Measurements from ENCODE around the gene KDELR3. TPM values are rescaled to one million over a fixed set of nuclear protein-coding genes. Genes with fewer than 3 reads are reported as not detected.

The KDELR3 gene
- total RNA-seq, 1 donor from 2014 or later, result not detected

GRCh38 chr22:38455530-38456271 is 12.2 kb upstream of the KDELR3 start:
- H3K9me3 Mint-ChIP-seq (ENCODE audit: unreplicated experiment), result peaks cover 10% of the 10 kb centered on the region
- H3K36me3 Mint-ChIP-seq (ENCODE audit: unreplicated experiment), result no peaks in the 10 kb centered on the region
- H3K4me1 Mint-ChIP-seq (ENCODE audit: low read depth, unreplicated experiment), result no peaks in the 10 kb centered on the region
- no peak overlapping the region for H3K27ac Mint-ChIP-seq (ENCODE audit: unreplicated experiment)
- H3K4me3 Mint-ChIP-seq (ENCODE audit: unreplicated experiment), result peak overlapping the region; percentile 38
- H3K27me3 Mint-ChIP-seq (ENCODE audit: unreplicated experiment), result peaks cover 22% of the 10 kb centered on the region
- TF ChIP-seq CTCF (IDR thresholded peaks at IDR 0.05; ENCODE audit: partially characterized antibody, unreplicated experiment), result no peak
- peak; percentile 79 for DNase-seq

- H3K27me3 Mint-ChIP-seq (ENCODE audit: unreplicated experiment), result peaks cover 22% of the 10 kb centered on the region
- H3K27ac Mint-ChIP-seq (ENCODE audit: unreplicated experiment), result no peak overlapping the region
- peak overlapping the region; percentile 36 for H3K4me3 Mint-ChIP-seq (ENCODE audit: unreplicated experiment)
- TF ChIP-seq CTCF (IDR thresholded peaks at IDR 0.05; ENCODE audit: partially characterized antibody, unreplicated experiment), result no peak
- H3K9me3 Mint-ChIP-seq (ENCODE audit: unreplicated experiment), result peaks cover 10% of the 10 kb centered on the region
- no peaks in the 10 kb centered on the region for H3K36me3 Mint-ChIP-seq (ENCODE audit: unreplicated experiment)
- no peaks in the 10 kb centered on the region for H3K4me1 Mint-ChIP-seq (ENCODE audit: low read depth, unreplicated experiment)
- DNase-seq, result no peak
Observed at GRCh38 chr22:38456272-38456835, 11.5 kb upstream of the KDELR3 start.

GRCh38 chr22:38456841-38457699 is 10.8 kb upstream of the KDELR3 start:
- Mint-ChIP-seq H3K4me1 (ENCODE audit: low read depth, unreplicated experiment) (peaks cover 1% of the 10 kb centered on the region), H3K27ac (ENCODE audit: unreplicated experiment) (no peak overlapping the region), H3K9me3 (ENCODE audit: unreplicated experiment) (peaks cover 11% of the 10 kb centered on the region), H3K4me3 (ENCODE audit: unreplicated experiment) (peak overlapping the region; percentile 36), H3K36me3 (ENCODE audit: unreplicated experiment) (no peaks in the 10 kb centered on the region), H3K27me3 (ENCODE audit: unreplicated experiment) (peaks cover 22% of the 10 kb centered on the region)
- no peak for DNase-seq
- no peak for TF ChIP-seq CTCF (IDR thresholded peaks at IDR 0.05; ENCODE audit: partially characterized antibody, unreplicated experiment)

GRCh38 chr22:38460426-38460840 is 7.5 kb upstream of the KDELR3 start:
- TF ChIP-seq CTCF (IDR thresholded peaks at IDR 0.05; ENCODE audit: partially characterized antibody, unreplicated experiment), result no peak
- no peak overlapping the region for H3K4me3 Mint-ChIP-seq (ENCODE audit: unreplicated experiment)
- peak overlapping the region; percentile 12 for H3K27ac Mint-ChIP-seq (ENCODE audit: unreplicated experiment)
- peaks cover 12% of the 10 kb centered on the region for H3K4me1 Mint-ChIP-seq (ENCODE audit: low read depth, unreplicated experiment)
- peaks cover 20% of the 10 kb centered on the region for H3K27me3 Mint-ChIP-seq (ENCODE audit: unreplicated experiment)
- H3K36me3 Mint-ChIP-seq (ENCODE audit: unreplicated experiment), result no peaks in the 10 kb centered on the region
- H3K9me3 Mint-ChIP-seq (ENCODE audit: unreplicated experiment), result peaks cover 8% of the 10 kb centered on the region
- DNase-seq, result no peak
